Measurements from ENCODE around the gene MEG3.

Gene MEG3

GRCh38 chr14:100874411-100875091, 48.6 kb downstream of the MEG3 start:
- Histone ChIP-seq H3K9me3 (ENCODE audit: insufficient read depth, low read length) (no peaks in the 10 kb centered on the region), H3K36me3 (ENCODE audit: low read length) (no peaks in the 10 kb centered on the region), H3K9me2 (replicated peaks; ENCODE audit: insufficient read depth, low read length) (no peaks in the 10 kb centered on the region), H3K27me3 (ENCODE audit: low read length) (no peaks in the 10 kb centered on the region), H3K4me3 (ENCODE audit: insufficient read depth, low read length, poor library complexity, severe bottlenecking) (no peak overlapping the region), H4K20me1 (ENCODE audit: low read depth, low read length) (no peaks in the 10 kb centered on the region), H3K4me2 (ENCODE audit: low read depth, low read length, poor library complexity, severe bottlenecking) (no peak overlapping the region), H3K9ac (ENCODE audit: low read length) (no peak overlapping the region), H3K79me2 (ENCODE audit: insufficient read depth, low read length) (no peaks in the 10 kb centered on the region), H2AFZ (ENCODE audit: low read depth, low read length, severe bottlenecking) (no peak overlapping the region), H3F3A (ENCODE audit: insufficient read depth) (no peaks in the 10 kb centered on the region), H3K27ac (ENCODE audit: low read depth, low read length) (no peak overlapping the region)
- TF ChIP-seq EZH2phosphoT487 (conservative IDR thresholded peaks at IDR 0.05; ENCODE audit: low read length) (no peak), CTCF (IDR thresholded peaks at IDR 0.05; ENCODE audit: insufficient read depth, low read length, poor library complexity, severe bottlenecking) (no peak)

GRCh38 chr14:100875126-100875525, 49.2 kb downstream of the MEG3 start:
- Histone ChIP-seq H3K36me3 (ENCODE audit: low read length) (no peaks in the 10 kb centered on the region), H3K4me2 (ENCODE audit: low read depth, low read length, poor library complexity, severe bottlenecking) (no peak overlapping the region), H3K9ac (ENCODE audit: low read length) (no peak overlapping the region), H3K79me2 (ENCODE audit: insufficient read depth, low read length) (no peaks in the 10 kb centered on the region), H3K9me3 (ENCODE audit: insufficient read depth, low read length) (no peaks in the 10 kb centered on the region), H3K27ac (ENCODE audit: low read depth, low read length) (no peak overlapping the region), H3K9me2 (replicated peaks; ENCODE audit: insufficient read depth, low read length) (no peaks in the 10 kb centered on the region), H3F3A (ENCODE audit: insufficient read depth) (no peaks in the 10 kb centered on the region), H3K4me3 (ENCODE audit: insufficient read depth, low read length, poor library complexity, severe bottlenecking) (no peak overlapping the region), H2AFZ (ENCODE audit: low read depth, low read length, severe bottlenecking) (no peak overlapping the region), H4K20me1 (ENCODE audit: low read depth, low read length) (no peaks in the 10 kb centered on the region), H3K27me3 (ENCODE audit: low read length) (no peaks in the 10 kb centered on the region)
- TF ChIP-seq CTCF (IDR thresholded peaks at IDR 0.05; ENCODE audit: insufficient read depth, low read length, poor library complexity, severe bottlenecking): no peak
- TF ChIP-seq EZH2phosphoT487 (conservative IDR thresholded peaks at IDR 0.05; ENCODE audit: low read length): no peak

- H3K9ac ChIP-seq (ENCODE audit: low read length): no peak overlapping the region
- H3K79me2 ChIP-seq (ENCODE audit: insufficient read depth, low read length): no peaks in the 10 kb centered on the region
- H3K9me2 ChIP-seq (replicated peaks; ENCODE audit: insufficient read depth, low read length): no peaks in the 10 kb centered on the region
- H2AFZ ChIP-seq (ENCODE audit: low read depth, low read length, severe bottlenecking): no peak overlapping the region
- no peaks in the 10 kb centered on the region for H3K36me3 ChIP-seq (ENCODE audit: low read length)
- H3K4me2 ChIP-seq (ENCODE audit: low read depth, low read length, poor library complexity, severe bottlenecking): no peak overlapping the region
- H3K9me3 ChIP-seq (ENCODE audit: insufficient read depth, low read length): no peaks in the 10 kb centered on the region
- H4K20me1 ChIP-seq (ENCODE audit: low read depth, low read length): no peaks in the 10 kb centered on the region
- no peak for TF ChIP-seq CTCF (IDR thresholded peaks at IDR 0.05; ENCODE audit: insufficient read depth, low read length, poor library complexity, severe bottlenecking)
- no peak for TF ChIP-seq EZH2phosphoT487 (conservative IDR thresholded peaks at IDR 0.05; ENCODE audit: low read length)
- no peaks in the 10 kb centered on the region for H3F3A ChIP-seq (ENCODE audit: insufficient read depth)
- no peak overlapping the region for H3K27ac ChIP-seq (ENCODE audit: low read depth, low read length)
- no peak overlapping the region for H3K4me3 ChIP-seq (ENCODE audit: insufficient read depth, low read length, poor library complexity, severe bottlenecking)
- no peaks in the 10 kb centered on the region for H3K27me3 ChIP-seq (ENCODE audit: low read length)
Measured at GRCh38 chr14:100875861-100876590, 50.1 kb downstream of the MEG3 start.
